IMR-90 (cell line): Measurements from ENCODE around the gene EBI3.
"Not testable (repeated sequence)": the region's sequence is repeated elsewhere in the genome, so short reads cannot be mapped to it uniquely, and the experiment has no call there.

Experiments used
- BHLHE40 ChIP-seq: fragments of 150-350 bp; IDR thresholded peaks from 2 replicates; pipeline ENCODE4 v1.6.1; 2016; ENCODE audit warnings: mild to moderate bottlenecking, low read depth, low read length
- CEBPB ChIP-seq: IDR thresholded peaks from 2 replicates; pipeline ENCODE4 v1.6.1; 2012; ENCODE audit warnings: low read depth, low read length, improper control_type of control experiment
- CHD1 ChIP-seq: IDR thresholded peaks from 2 replicates; pipeline ENCODE4 v1.6.1; 2012; ENCODE audit warnings: low read depth, low read length, improper control_type of control experiment
- FOS ChIP-seq: fragments of 150-350 bp; IDR thresholded peaks from 2 replicates; pipeline ENCODE4 v1.6.1; 2016; ENCODE audit warnings: low read depth, low read length
- MXI1 ChIP-seq: IDR thresholded peaks from 2 replicates; pipeline ENCODE4 v1.6.1; 2012; ENCODE audit warnings: low read depth, mild to moderate bottlenecking, low read length, moderate library complexity, borderline replicate concordance
- NFE2L2 ChIP-seq: fragments of 150-350 bp; IDR thresholded peaks from 2 replicates; pipeline ENCODE4 v1.6.1; 2016; ENCODE audit warnings: low read depth, mild to moderate bottlenecking, low read length
- POLR2A ChIP-seq: IDR thresholded peaks from 2 replicates; pipeline ENCODE4 v1.6.1; 2012; ENCODE audit warnings: mild to moderate bottlenecking, low read depth, low read length
- RAD21 ChIP-seq: IDR thresholded peaks from 2 replicates; pipeline ENCODE4 v1.6.1; 2012; ENCODE audit warnings: low read length, improper control_type of control experiment
- RFX5 ChIP-seq: IDR thresholded peaks from 2 replicates; pipeline ENCODE4 v1.8.0; 2012; ENCODE audit warnings: low read depth, mild to moderate bottlenecking, low read length, moderate library complexity
- SMC3 ChIP-seq: fragments of 150-350 bp; IDR thresholded peaks from 2 replicates; pipeline ENCODE4 v1.6.1; 2016; ENCODE audit warnings: low read depth, mild to moderate bottlenecking, antibody characterized with exemption, low read length, moderate library complexity
- TF ChIP-seq, protein P1 (sequence below): conservative IDR thresholded peaks from 2 replicates; pipeline ENCODE4 v1.5.1; 2012; ENCODE audit warnings: mild to moderate bottlenecking, low read depth, low read length, improper control_type of control experiment
- TF ChIP-seq, protein P2 (sequence below): fragments of 150-350 bp; IDR thresholded peaks from 2 replicates; pipeline ENCODE4 v1.6.1; 2016; ENCODE audit warnings: low read depth, mild to moderate bottlenecking, low read length, moderate library complexity, borderline replicate concordance
- TF ChIP-seq, protein P3 (sequence below): fragments of 150-350 bp; IDR thresholded peaks from 2 replicates; pipeline ENCODE4 v1.6.1; 2017; ENCODE audit warnings: mild to moderate bottlenecking, antibody characterized with exemption, low read length, low read depth

DNA sequence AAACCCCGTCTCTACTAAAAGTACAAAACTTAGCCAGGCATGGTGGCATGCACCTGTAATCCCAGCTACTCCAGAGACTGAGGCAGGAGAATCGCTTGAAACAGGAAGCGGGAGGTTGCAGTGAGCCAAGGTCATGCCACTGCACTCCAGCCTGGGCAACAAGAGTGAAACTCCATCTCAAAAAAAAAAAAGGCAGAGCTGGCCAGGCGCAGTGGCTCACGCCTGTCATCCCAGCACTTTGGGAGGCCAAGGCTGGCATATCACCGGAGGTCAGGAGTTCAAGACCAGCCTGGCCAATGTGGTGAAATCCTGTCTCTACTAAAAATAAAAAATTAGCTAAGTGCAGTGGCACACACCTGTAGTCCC is 45.0 kb downstream of the EBI3 start:
- not testable (repeated sequence) for TF ChIP-seq RAD21, CEBPB, POLR2A, BHLHE40, CHD1, FOS, NFE2L2, SMC3, MXI1, RFX5
- TF ChIP-seq, protein P1, sequence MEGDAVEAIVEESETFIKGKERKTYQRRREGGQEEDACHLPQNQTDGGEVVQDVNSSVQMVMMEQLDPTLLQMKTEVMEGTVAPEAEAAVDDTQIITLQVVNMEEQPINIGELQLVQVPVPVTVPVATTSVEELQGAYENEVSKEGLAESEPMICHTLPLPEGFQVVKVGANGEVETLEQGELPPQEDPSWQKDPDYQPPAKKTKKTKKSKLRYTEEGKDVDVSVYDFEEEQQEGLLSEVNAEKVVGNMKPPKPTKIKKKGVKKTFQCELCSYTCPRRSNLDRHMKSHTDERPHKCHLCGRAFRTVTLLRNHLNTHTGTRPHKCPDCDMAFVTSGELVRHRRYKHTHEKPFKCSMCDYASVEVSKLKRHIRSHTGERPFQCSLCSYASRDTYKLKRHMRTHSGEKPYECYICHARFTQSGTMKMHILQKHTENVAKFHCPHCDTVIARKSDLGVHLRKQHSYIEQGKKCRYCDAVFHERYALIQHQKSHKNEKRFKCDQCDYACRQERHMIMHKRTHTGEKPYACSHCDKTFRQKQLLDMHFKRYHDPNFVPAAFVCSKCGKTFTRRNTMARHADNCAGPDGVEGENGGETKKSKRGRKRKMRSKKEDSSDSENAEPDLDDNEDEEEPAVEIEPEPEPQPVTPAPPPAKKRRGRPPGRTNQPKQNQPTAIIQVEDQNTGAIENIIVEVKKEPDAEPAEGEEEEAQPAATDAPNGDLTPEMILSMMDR: not testable (repeated sequence)
- TF ChIP-seq, protein P2, sequence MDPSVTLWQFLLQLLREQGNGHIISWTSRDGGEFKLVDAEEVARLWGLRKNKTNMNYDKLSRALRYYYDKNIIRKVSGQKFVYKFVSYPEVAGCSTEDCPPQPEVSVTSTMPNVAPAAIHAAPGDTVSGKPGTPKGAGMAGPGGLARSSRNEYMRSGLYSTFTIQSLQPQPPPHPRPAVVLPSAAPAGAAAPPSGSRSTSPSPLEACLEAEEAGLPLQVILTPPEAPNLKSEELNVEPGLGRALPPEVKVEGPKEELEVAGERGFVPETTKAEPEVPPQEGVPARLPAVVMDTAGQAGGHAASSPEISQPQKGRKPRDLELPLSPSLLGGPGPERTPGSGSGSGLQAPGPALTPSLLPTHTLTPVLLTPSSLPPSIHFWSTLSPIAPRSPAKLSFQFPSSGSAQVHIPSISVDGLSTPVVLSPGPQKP: not testable (repeated sequence)
- TF ChIP-seq, protein P3, sequence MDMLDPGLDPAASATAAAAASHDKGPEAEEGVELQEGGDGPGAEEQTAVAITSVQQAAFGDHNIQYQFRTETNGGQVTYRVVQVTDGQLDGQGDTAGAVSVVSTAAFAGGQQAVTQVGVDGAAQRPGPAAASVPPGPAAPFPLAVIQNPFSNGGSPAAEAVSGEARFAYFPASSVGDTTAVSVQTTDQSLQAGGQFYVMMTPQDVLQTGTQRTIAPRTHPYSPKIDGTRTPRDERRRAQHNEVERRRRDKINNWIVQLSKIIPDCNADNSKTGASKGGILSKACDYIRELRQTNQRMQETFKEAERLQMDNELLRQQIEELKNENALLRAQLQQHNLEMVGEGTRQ: not testable (repeated sequence)
